Fibroblast of lung (primary cell): ENCODE data around the gene FOXF2. TPM values are rescaled to one million over a fixed set of nuclear protein-coding genes. Genes with fewer than 3 reads are reported as not detected.
A peak's percentile ranks its signal among the peaks of the same experiment; 100 is the strongest.

Source experiments
- DNase-seq, 2 donors: peaks; one replicate each; pipeline versions ENCODE4 v3.0.0 to v3.0.0-alpha.2; 2010; ENCODE audit warnings: low read depth in 2 of 2
- H2AFZ ChIP-seq: 2 replicates; pipeline ENCODE4 v1.5.1; 2012; ENCODE audit warnings: low read length, control low read depth, inconsistent platforms
- H3K27ac ChIP-seq: 2 replicates; pipeline ENCODE4 v1.5.1; 2011; ENCODE audit warnings: low read length, control low read depth; ENCODE audit not compliant: insufficient read depth
- H3K27me3 ChIP-seq: 2 replicates; pipeline ENCODE4 v1.5.1; 2011; ENCODE audit warnings: mild to moderate bottlenecking, low read length; ENCODE audit not compliant: control insufficient read depth, insufficient read depth
- H3K36me3 ChIP-seq: 2 replicates; pipeline ENCODE4 v1.5.1; 2011; ENCODE audit warnings: low read length; ENCODE audit not compliant: control insufficient read depth, insufficient read depth
- H3K4me1 ChIP-seq: 2 replicates; pipeline ENCODE4 v1.5.1; 2011; ENCODE audit warnings: low read length; ENCODE audit not compliant: control insufficient read depth, insufficient read depth; ENCODE audit errors: extremely low read depth
- H3K4me2 ChIP-seq: 2 replicates; pipeline ENCODE4 v1.5.1; 2011; ENCODE audit warnings: low read length, control low read depth; ENCODE audit not compliant: insufficient read depth; ENCODE audit errors: extremely low read depth
- H3K4me3 ChIP-seq, 4 experiments: fragments of 200-600 bp in 1 of 4; sonication (generic) in 1 of 4; replicated peaks in 1 of 4; 2 replicates each; pipeline ENCODE4 v1.5.1; 2011 to 2016; ENCODE audit warnings: low read length in 4 of 4, low read depth in 3 of 4, mild to moderate bottlenecking in 3 of 4, control low read depth in 2 of 4, inconsistent platforms in 1 of 4, mixed read lengths in 1 of 4; ENCODE audit not compliant: insufficient read depth in 1 of 4; ENCODE audit errors: control extremely low read depth in 1 of 4
- H3K79me2 ChIP-seq: 2 replicates; pipeline ENCODE4 v1.5.1; 2012; ENCODE audit warnings: mild to moderate bottlenecking, low read length, inconsistent platforms; ENCODE audit not compliant: control insufficient read depth, insufficient read depth
- H3K9ac ChIP-seq: 2 replicates; pipeline ENCODE4 v1.5.1; 2011; ENCODE audit warnings: mild to moderate bottlenecking, low read length, control low read depth; ENCODE audit not compliant: insufficient read depth
- H3K9me3 ChIP-seq: 2 replicates; pipeline ENCODE4 v1.5.1; 2012; ENCODE audit warnings: low read depth, low read length; ENCODE audit not compliant: control insufficient read depth, insufficient read depth
- H4K20me1 ChIP-seq: 2 replicates; pipeline ENCODE4 v1.5.1; 2011; ENCODE audit warnings: low read length; ENCODE audit not compliant: control insufficient read depth, insufficient read depth; ENCODE audit errors: extremely low read depth
- CTCF ChIP-seq, 2 donors: IDR thresholded peaks in 1 of 2; conservative IDR thresholded peaks in 1 of 2; 1 replicate in 1 of 2; 2 replicates in 1 of 2; pipeline ENCODE4 v1.5.1; 2011 to 2012; ENCODE audit warnings: low read length in 2 of 2, control low read depth in 1 of 2, inconsistent platforms in 1 of 2, low read depth in 1 of 2, mild to moderate bottlenecking in 1 of 2
- EZH2 ChIP-seq: IDR thresholded peaks from 2 replicates; pipeline ENCODE4 v1.5.1; 2012; ENCODE audit warnings: low read length, control low read depth, mild to moderate bottlenecking; ENCODE audit errors: missing control alignments
- polyA plus RNA-seq, 2 donors: library from polyadenylated mRNA; depleted of rRNA in 1 of 2; stranded (reverse) in 1 of 2; unstranded in 1 of 2; fragments of >200 nt; gene quantifications; 2 replicates each; pipeline ENCODE4 v1.2.1, GENCODE V29; 2011 to 2012; ENCODE audit warnings: missing spikeins in 1 of 2
- total RNA-seq: library from RNA; depleted of rRNA; stranded (reverse); fragments of >200 nt; gene quantifications from 2 replicates; pipeline ENCODE4 v1.2.1, GENCODE V29; 2014

FOXF2 gene
- total and polyA plus RNA-seq, 2 donors (not counting 1 experiment from before 2014, with no cell fraction given), result 32.9 to 42.5 TPM

- Histone ChIP-seq H3K36me3 (no peaks in the 10 kb centered on the region), H3K4me1 (peaks cover 18% of the 10 kb centered on the region), H4K20me1 (no peaks in the 10 kb centered on the region), H3K4me2 (no peak overlapping the region), H2AFZ (no peak overlapping the region), H3K79me2 (no peaks in the 10 kb centered on the region), H3K9ac (no peak overlapping the region), H3K9me3 (no peaks in the 10 kb centered on the region), H3K27ac (no peak overlapping the region), H3K4me3 (no peak overlapping the region), H3K27me3 (no peaks in the 10 kb centered on the region)
- no peak for DNase-seq
- TF ChIP-seq CTCF (conservative IDR thresholded peaks at IDR 0.05 in 1 of 2, IDR thresholded peaks at IDR 0.05 in 1 of 2; ENCODE audit: low read depth in 1 of 2, low read length in 2 of 2), result no peak
- TF ChIP-seq EZH2, result no peak
Measured at GRCh38 chr6:1347161-1347560, 42.2 kb upstream of the FOXF2 start.

- H3K4me2 ChIP-seq, result peak overlapping the region; percentile 20
- H3K36me3 ChIP-seq, result no peaks in the 10 kb centered on the region
- DNase-seq, result peak; percentile 80 to 94
- no peaks in the 10 kb centered on the region for H3K9me3 ChIP-seq
- peaks cover 18% of the 10 kb centered on the region for H3K4me1 ChIP-seq
- H3K27ac ChIP-seq, result no peak overlapping the region
- no peak overlapping the region for H2AFZ ChIP-seq
- H3K27me3 ChIP-seq, result no peaks in the 10 kb centered on the region
- no peak overlapping the region for H3K9ac ChIP-seq
- no peak overlapping the region for H3K4me3 ChIP-seq
- no peaks in the 10 kb centered on the region for H3K79me2 ChIP-seq
- no peaks in the 10 kb centered on the region for H4K20me1 ChIP-seq
- TF ChIP-seq EZH2 (no peak), CTCF (conservative IDR thresholded peaks at IDR 0.05 in 1 of 2, IDR thresholded peaks at IDR 0.05 in 1 of 2; ENCODE audit: low read depth in 1 of 2, low read length in 2 of 2) (no peak)
Measured at GRCh38 chr6:1348675-1349074, 40.7 kb upstream of the FOXF2 start.

GRCh38 chr6:1349655-1350054, 39.7 kb upstream of the FOXF2 start:
- H3K27me3 ChIP-seq, result no peaks in the 10 kb centered on the region
- H4K20me1 ChIP-seq, result no peaks in the 10 kb centered on the region
- no peak overlapping the region for H3K4me2 ChIP-seq
- H3K36me3 ChIP-seq, result no peaks in the 10 kb centered on the region
- no peak for DNase-seq
- peaks cover 18% of the 10 kb centered on the region for H3K4me1 ChIP-seq
- H2AFZ ChIP-seq, result no peak overlapping the region
- TF ChIP-seq CTCF (conservative IDR thresholded peaks at IDR 0.05 in 1 of 2, IDR thresholded peaks at IDR 0.05 in 1 of 2; ENCODE audit: low read depth in 1 of 2, low read length in 2 of 2) (no peak), EZH2 (no peak)
- no peaks in the 10 kb centered on the region for H3K9me3 ChIP-seq
- H3K79me2 ChIP-seq, result no peaks in the 10 kb centered on the region
- no peak overlapping the region for H3K4me3 ChIP-seq
- no peak overlapping the region for H3K27ac ChIP-seq
- no peak overlapping the region for H3K9ac ChIP-seq
